GM12878 (cell line): ENCODE measurements around the gene BEST4. TPM values are rescaled to one million over a fixed set of nuclear protein-coding genes. Genes with fewer than 3 reads are reported as not detected.
A peak's percentile ranks its signal among the peaks of the same experiment; 100 is the strongest.

Source experiments
- CHD4 ChIP-seq: fragments of 200-600 bp; sonication (generic); IDR thresholded peaks from 2 replicates; pipeline ENCODE4 v1.6.1; 2016; ENCODE audit warnings: mild to moderate bottlenecking
- EED ChIP-seq: sonication (generic); IDR thresholded peaks from 2 replicates; pipeline ENCODE4 v1.6.1; 2016; ENCODE audit warnings: antibody characterized with exemption, low read depth
- FOXK2 ChIP-seq: fragments of 450-650 bp; IDR thresholded peaks from 2 replicates; pipeline ENCODE4 v1.6.1; 2017; ENCODE audit warnings: mild to moderate bottlenecking, moderate library complexity
- NFYA ChIP-seq: IDR thresholded peaks from 2 replicates; pipeline ENCODE4 v1.6.1; 2011; ENCODE audit warnings: low read depth, mild to moderate bottlenecking, low read length, improper control_type of control experiment, borderline replicate concordance
- POLR2AphosphoS5 ChIP-seq: IDR thresholded peaks from 2 replicates; pipeline ENCODE4 v1.6.1; 2011; ENCODE audit warnings: mild to moderate bottlenecking, low read length, inconsistent platforms
- RAD21 ChIP-seq: IDR thresholded peaks from 2 replicates; pipeline ENCODE4 v1.6.1; 2011; ENCODE audit warnings: mild to moderate bottlenecking, low read depth, low read length, moderate library complexity; ENCODE audit not compliant: insufficient read depth
- RAD51 ChIP-seq: fragments of 450-650 bp; IDR thresholded peaks from 2 replicates; pipeline ENCODE4 v1.6.1; 2016; ENCODE audit warnings: moderate library complexity, mild to moderate bottlenecking, inconsistent platforms
- RBBP5 ChIP-seq: fragments of 200-600 bp; sonication (generic); conservative IDR thresholded peaks from 2 replicates; pipeline ENCODE4 v1.6.1; 2016
- RCOR1 ChIP-seq: conservative IDR thresholded peaks from 2 replicates; pipeline ENCODE4 v1.6.1; 2012; ENCODE audit warnings: low read depth, low read length, improper control_type of control experiment
- RUNX3 ChIP-seq: IDR thresholded peaks from 2 replicates; pipeline ENCODE4 v1.6.1; 2012; ENCODE audit warnings: low read length, inconsistent platforms
- SMARCA5 ChIP-seq: fragments of 450-650 bp; IDR thresholded peaks from 2 replicates; pipeline ENCODE4 v1.6.1; 2017; ENCODE audit warnings: mild to moderate bottlenecking
- ZNF217 ChIP-seq: fragments of 450-650 bp; IDR thresholded peaks from 2 replicates; pipeline ENCODE4 v1.6.1; 2017; ENCODE audit warnings: antibody characterized with exemption, mild to moderate bottlenecking
- polyA plus RNA-seq, 11 experiments: library from polyadenylated mRNA; depleted of rRNA in 4 of 11; unstranded in 6 of 11; stranded (reverse) in 5 of 11; fragments of >200 nt; fragmentation: Nextera tagmentation in 4 of 11; fragmentation: Illumina TruSeq in 1 of 11; extraction: Ambion mirVana in 4 of 11; extraction: Trizol in 1 of 11; gene quantifications; 1 replicate in 1 of 11; 2 replicates in 10 of 11; pipeline versions ENCODE4 v1.2.1 to v1.2.3, GENCODE V29; 2011 to 2016; ENCODE audit warnings: inconsistent platforms in 2 of 11, missing spikeins in 2 of 11, low read depth in 1 of 11
- total RNA-seq, 4 experiments: library from RNA; depleted of rRNA in 3 of 4; stranded (reverse); fragments of >200 nt in 3 of 4; fragmentation: Illumina TruSeq in 1 of 4; extraction: Trizol in 1 of 4; gene quantifications; 2 replicates each; pipeline versions ENCODE4 v1.2.1 to v1.2.3, GENCODE V29; 2013 to 2021
- TF ChIP-seq, protein P1 (sequence below): fragments of 450-650 bp; IDR thresholded peaks from 2 replicates; pipeline ENCODE4 v1.6.1; 2016; ENCODE audit warnings: mild to moderate bottlenecking
- TF ChIP-seq, protein P2 (sequence below): fragments of 450-650 bp; IDR thresholded peaks from 2 replicates; pipeline ENCODE4 v1.6.1; 2017; ENCODE audit warnings: antibody characterized with exemption, mild to moderate bottlenecking, moderate library complexity
- TF ChIP-seq, protein P3 (sequence below): fragments of 450-650 bp; IDR thresholded peaks from 2 replicates; pipeline ENCODE4 v1.6.1; 2017; ENCODE audit warnings: mild to moderate bottlenecking, moderate library complexity
- TF ChIP-seq, protein P4 (sequence below): IDR thresholded peaks from 2 replicates; pipeline ENCODE4 v1.6.1; 2012; ENCODE audit warnings: mild to moderate bottlenecking, low read depth, low read length

Gene BEST4
- total and polyA plus RNA-seq, 10 of the 15 experiments (the other 5 are each of a cell fraction or from before 2014, with no cell fraction given), result 0.06 to 1.3 (median 0.42) TPM

DNA sequence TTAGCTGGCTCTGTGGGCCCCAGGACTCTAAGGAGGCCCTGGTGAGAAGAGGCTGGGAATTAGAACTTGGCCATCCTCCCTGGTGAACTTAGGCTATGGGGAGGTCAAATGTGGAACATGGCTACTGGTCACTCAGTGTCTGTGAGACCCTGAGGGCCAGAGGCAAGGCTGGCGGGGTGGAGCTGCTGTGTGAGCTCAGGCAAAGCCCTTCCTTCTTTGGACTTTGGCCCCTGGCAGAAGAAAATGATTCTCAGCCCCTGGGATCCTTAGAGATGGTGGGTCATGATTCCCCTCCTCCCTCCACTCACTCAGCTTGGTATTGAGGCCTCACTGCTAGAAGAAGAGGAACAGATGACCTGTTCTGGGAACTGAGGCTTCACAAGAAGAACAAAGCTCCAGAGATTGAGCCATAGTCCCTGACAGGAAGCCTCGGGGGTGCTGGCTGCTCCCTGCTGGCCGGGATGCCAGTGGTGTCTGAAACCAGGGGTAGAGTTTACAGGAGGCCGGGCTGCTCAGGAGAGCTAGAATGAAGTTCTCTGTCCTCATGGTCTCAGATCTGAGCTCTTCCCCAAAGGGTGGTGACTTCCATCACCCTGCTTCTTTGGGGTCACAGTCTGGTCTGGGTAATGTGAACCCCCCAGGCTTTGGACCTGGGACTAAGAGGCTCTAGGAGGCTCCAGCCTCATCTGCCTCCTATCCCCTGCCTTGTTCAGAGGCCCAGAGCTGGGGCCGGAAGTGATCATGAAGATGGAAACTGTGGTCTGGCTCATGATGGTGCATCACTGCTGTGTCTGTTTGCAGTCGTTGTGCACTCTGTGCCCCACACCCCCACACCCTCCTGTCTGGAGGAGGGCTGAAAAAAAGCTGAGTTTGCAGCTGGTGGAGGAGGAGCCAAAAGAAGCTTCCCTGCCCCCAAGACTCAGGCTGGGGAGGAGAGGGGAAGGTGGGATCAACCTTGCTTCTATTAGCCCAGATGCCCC, 21.3 kb upstream of the BEST4 start (continued):
- TF ChIP-seq, protein P1, sequence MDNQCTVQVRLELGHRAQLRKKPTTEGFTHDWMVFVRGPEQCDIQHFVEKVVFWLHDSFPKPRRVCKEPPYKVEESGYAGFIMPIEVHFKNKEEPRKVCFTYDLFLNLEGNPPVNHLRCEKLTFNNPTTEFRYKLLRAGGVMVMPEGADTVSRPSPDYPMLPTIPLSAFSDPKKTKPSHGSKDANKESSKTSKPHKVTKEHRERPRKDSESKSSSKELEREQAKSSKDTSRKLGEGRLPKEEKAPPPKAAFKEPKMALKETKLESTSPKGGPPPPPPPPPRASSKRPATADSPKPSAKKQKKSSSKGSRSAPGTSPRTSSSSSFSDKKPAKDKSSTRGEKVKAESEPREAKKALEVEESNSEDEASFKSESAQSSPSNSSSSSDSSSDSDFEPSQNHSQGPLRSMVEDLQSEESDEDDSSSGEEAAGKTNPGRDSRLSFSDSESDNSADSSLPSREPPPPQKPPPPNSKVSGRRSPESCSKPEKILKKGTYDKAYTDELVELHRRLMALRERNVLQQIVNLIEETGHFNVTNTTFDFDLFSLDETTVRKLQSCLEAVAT, result 0 out of 2 replicates have a peak, but pooled peaks have one; percentile 17
- TF ChIP-seq NFYA (no peak), RCOR1 (no peak), RAD51 (no peak), RAD21 (peak; percentile 9; the same call in 1 of the 2 replicates), CHD4 (no peak), POLR2AphosphoS5 (peak; percentile 54; the same call in 1 of the 2 replicates), RBBP5 (no peak), SMARCA5 (peak; percentile 17; the same call in 1 of the 2 replicates), ZNF217 (no peak), EED (peak; percentile 84), FOXK2 (no peak), RUNX3 (no peak)
- TF ChIP-seq, protein P2, sequence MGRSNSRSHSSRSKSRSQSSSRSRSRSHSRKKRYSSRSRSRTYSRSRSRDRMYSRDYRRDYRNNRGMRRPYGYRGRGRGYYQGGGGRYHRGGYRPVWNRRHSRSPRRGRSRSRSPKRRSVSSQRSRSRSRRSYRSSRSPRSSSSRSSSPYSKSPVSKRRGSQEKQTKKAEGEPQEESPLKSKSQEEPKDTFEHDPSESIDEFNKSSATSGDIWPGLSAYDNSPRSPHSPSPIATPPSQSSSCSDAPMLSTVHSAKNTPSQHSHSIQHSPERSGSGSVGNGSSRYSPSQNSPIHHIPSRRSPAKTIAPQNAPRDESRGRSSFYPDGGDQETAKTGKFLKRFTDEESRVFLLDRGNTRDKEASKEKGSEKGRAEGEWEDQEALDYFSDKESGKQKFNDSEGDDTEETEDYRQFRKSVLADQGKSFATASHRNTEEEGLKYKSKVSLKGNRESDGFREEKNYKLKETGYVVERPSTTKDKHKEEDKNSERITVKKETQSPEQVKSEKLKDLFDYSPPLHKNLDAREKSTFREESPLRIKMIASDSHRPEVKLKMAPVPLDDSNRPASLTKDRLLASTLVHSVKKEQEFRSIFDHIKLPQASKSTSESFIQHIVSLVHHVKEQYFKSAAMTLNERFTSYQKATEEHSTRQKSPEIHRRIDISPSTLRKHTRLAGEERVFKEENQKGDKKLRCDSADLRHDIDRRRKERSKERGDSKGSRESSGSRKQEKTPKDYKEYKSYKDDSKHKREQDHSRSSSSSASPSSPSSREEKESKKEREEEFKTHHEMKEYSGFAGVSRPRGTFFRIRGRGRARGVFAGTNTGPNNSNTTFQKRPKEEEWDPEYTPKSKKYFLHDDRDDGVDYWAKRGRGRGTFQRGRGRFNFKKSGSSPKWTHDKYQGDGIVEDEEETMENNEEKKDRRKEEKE, result no peak
- TF ChIP-seq, protein P3, sequence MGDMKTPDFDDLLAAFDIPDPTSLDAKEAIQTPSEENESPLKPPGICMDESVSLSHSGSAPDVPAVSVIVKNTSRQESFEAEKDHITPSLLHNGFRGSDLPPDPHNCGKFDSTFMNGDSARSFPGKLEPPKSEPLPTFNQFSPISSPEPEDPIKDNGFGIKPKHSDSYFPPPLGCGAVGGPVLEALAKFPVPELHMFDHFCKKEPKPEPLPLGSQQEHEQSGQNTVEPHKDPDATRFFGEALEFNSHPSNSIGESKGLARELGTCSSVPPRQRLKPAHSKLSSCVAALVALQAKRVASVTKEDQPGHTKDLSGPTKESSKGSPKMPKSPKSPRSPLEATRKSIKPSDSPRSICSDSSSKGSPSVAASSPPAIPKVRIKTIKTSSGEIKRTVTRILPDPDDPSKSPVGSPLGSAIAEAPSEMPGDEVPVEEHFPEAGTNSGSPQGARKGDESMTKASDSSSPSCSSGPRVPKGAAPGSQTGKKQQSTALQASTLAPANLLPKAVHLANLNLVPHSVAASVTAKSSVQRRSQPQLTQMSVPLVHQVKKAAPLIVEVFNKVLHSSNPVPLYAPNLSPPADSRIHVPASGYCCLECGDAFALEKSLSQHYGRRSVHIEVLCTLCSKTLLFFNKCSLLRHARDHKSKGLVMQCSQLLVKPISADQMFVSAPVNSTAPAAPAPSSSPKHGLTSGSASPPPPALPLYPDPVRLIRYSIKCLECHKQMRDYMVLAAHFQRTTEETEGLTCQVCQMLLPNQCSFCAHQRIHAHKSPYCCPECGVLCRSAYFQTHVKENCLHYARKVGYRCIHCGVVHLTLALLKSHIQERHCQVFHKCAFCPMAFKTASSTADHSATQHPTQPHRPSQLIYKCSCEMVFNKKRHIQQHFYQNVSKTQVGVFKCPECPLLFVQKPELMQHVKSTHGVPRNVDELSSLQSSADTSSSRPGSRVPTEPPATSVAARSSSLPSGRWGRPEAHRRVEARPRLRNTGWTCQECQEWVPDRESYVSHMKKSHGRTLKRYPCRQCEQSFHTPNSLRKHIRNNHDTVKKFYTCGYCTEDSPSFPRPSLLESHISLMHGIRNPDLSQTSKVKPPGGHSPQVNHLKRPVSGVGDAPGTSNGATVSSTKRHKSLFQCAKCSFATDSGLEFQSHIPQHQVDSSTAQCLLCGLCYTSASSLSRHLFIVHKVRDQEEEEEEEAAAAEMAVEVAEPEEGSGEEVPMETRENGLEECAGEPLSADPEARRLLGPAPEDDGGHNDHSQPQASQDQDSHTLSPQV, result no peak
- TF ChIP-seq, protein P4, sequence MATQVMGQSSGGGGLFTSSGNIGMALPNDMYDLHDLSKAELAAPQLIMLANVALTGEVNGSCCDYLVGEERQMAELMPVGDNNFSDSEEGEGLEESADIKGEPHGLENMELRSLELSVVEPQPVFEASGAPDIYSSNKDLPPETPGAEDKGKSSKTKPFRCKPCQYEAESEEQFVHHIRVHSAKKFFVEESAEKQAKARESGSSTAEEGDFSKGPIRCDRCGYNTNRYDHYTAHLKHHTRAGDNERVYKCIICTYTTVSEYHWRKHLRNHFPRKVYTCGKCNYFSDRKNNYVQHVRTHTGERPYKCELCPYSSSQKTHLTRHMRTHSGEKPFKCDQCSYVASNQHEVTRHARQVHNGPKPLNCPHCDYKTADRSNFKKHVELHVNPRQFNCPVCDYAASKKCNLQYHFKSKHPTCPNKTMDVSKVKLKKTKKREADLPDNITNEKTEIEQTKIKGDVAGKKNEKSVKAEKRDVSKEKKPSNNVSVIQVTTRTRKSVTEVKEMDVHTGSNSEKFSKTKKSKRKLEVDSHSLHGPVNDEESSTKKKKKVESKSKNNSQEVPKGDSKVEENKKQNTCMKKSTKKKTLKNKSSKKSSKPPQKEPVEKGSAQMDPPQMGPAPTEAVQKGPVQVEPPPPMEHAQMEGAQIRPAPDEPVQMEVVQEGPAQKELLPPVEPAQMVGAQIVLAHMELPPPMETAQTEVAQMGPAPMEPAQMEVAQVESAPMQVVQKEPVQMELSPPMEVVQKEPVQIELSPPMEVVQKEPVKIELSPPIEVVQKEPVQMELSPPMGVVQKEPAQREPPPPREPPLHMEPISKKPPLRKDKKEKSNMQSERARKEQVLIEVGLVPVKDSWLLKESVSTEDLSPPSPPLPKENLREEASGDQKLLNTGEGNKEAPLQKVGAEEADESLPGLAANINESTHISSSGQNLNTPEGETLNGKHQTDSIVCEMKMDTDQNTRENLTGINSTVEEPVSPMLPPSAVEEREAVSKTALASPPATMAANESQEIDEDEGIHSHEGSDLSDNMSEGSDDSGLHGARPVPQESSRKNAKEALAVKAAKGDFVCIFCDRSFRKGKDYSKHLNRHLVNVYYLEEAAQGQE, result 0 out of 2 replicates have a peak, but pooled peaks have one; percentile 5
